Activated naive CD8-positive, alpha-beta T cell (primary cell): Measurements from ENCODE around the gene IFIT2.

Source experiments
- H3K27ac Mint-ChIP-seq: one replicate; pipeline ENCODE4 v1.8.0; 2021; ENCODE audit warnings: mixed read lengths
- H3K27me3 Mint-ChIP-seq: one replicate; pipeline ENCODE4 v1.8.0; 2021; ENCODE audit warnings: mixed read lengths
- H3K36me3 Mint-ChIP-seq: one replicate; pipeline ENCODE4 v1.8.0; 2021; ENCODE audit warnings: mixed read lengths
- H3K4me1 Mint-ChIP-seq: one replicate; pipeline ENCODE4 v1.8.0; 2021; ENCODE audit warnings: low read depth, mixed read lengths
- H3K4me3 Mint-ChIP-seq: one replicate; pipeline ENCODE4 v1.8.0; 2021; ENCODE audit warnings: mild to moderate bottlenecking, mixed read lengths
- H3K9me3 Mint-ChIP-seq: one replicate; pipeline ENCODE4 v1.8.0; 2021; ENCODE audit warnings: low read depth, mixed read lengths

The IFIT2 gene

GRCh38 chr10:89351412-89351779, 49.5 kb downstream of the IFIT2 start:
- no peak overlapping the region for H3K4me3 Mint-ChIP-seq
- peaks cover 5% of the 10 kb centered on the region for H3K36me3 Mint-ChIP-seq
- H3K4me1 Mint-ChIP-seq: peaks cover 6% of the 10 kb centered on the region
- no peaks in the 10 kb centered on the region for H3K9me3 Mint-ChIP-seq
- H3K27me3 Mint-ChIP-seq: peaks cover 10% of the 10 kb centered on the region
- H3K27ac Mint-ChIP-seq: no peak overlapping the region

- no peak overlapping the region for H3K4me3 Mint-ChIP-seq
- H3K27me3 Mint-ChIP-seq: peaks cover 10% of the 10 kb centered on the region
- H3K4me1 Mint-ChIP-seq: peaks cover 6% of the 10 kb centered on the region
- H3K36me3 Mint-ChIP-seq: peaks cover 5% of the 10 kb centered on the region
- no peaks in the 10 kb centered on the region for H3K9me3 Mint-ChIP-seq
- H3K27ac Mint-ChIP-seq: no peak overlapping the region
Observed at GRCh38 chr10:89351780-89352597, 50.1 kb downstream of the IFIT2 start.

DNA sequence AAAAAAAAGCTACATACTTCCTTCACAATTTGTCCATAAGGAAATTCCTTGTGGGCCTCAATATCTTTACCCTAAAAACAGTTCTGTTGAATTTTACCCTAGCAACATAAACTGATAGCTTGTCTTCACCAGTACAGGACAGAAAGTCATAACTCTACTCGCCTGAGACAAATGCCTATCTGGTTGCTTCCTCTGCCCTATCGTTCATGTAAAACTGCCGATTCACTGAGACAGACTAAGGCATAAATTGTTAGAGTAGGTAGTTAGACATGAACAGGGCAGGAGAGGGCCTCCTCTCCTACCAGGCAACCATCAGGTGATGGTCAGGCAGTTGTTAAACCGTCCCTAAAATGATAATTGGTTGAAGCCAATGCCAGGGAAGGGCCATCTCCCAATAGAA, 51.0 kb downstream of the IFIT2 start:
- Mint-ChIP-seq H3K4me3 (no peak overlapping the region), H3K36me3 (peaks cover 5% of the 10 kb centered on the region), H3K9me3 (no peaks in the 10 kb centered on the region), H3K4me1 (peaks cover 6% of the 10 kb centered on the region), H3K27ac (no peak overlapping the region), H3K27me3 (peaks cover 12% of the 10 kb centered on the region)

- H3K4me3 Mint-ChIP-seq: no peak overlapping the region
- H3K4me1 Mint-ChIP-seq: peaks cover 6% of the 10 kb centered on the region
- H3K27ac Mint-ChIP-seq: no peak overlapping the region
- peaks cover 5% of the 10 kb centered on the region for H3K36me3 Mint-ChIP-seq
- no peaks in the 10 kb centered on the region for H3K9me3 Mint-ChIP-seq
- H3K27me3 Mint-ChIP-seq: peaks cover 9% of the 10 kb centered on the region
Observed at GRCh38 chr10:89355394-89355931, 53.6 kb downstream of the IFIT2 start.

- Mint-ChIP-seq H3K36me3 (peaks cover 5% of the 10 kb centered on the region), H3K27ac (no peak overlapping the region), H3K4me1 (peaks cover 1% of the 10 kb centered on the region), H3K9me3 (no peaks in the 10 kb centered on the region), H3K4me3 (no peak overlapping the region), H3K27me3 (peaks cover 7% of the 10 kb centered on the region)
Observed at GRCh38 chr10:89357096-89357495, 55.2 kb downstream of the IFIT2 start.

GRCh38 chr10:89357975-89358374, 56.1 kb downstream of the IFIT2 start:
- Mint-ChIP-seq H3K27me3 (peaks cover 7% of the 10 kb centered on the region), H3K36me3 (peaks cover 5% of the 10 kb centered on the region), H3K27ac (no peak overlapping the region), H3K9me3 (no peaks in the 10 kb centered on the region), H3K4me1 (peaks cover 2% of the 10 kb centered on the region), H3K4me3 (no peak overlapping the region)
